ENCODE measurements around the gene PLA2G4E.

Gene PLA2G4E

GRCh38 chr15:41940441-41940857, 80.4 kb downstream of the PLA2G4E start:
- H3K4me3 ChIP-seq (ENCODE audit: low read depth, low read length), result no peak overlapping the region
- no peak for TF ChIP-seq CTCF (IDR thresholded peaks at IDR 0.05; ENCODE audit: low read depth, low read length)

- no peak for TF ChIP-seq CTCF (IDR thresholded peaks at IDR 0.05; ENCODE audit: low read depth, low read length)
- H3K4me3 ChIP-seq (ENCODE audit: low read depth, low read length), result no peak overlapping the region
Observed at GRCh38 chr15:41939986-41940385, 80.9 kb downstream of the PLA2G4E start.

- TF ChIP-seq CTCF (IDR thresholded peaks at IDR 0.05; ENCODE audit: low read depth, low read length), result no peak
- H3K4me3 ChIP-seq (ENCODE audit: low read depth, low read length), result no peak overlapping the region
Observed at GRCh38 chr15:41937568-41937923, 83.3 kb downstream of the PLA2G4E start.

GRCh38 chr15:41936649-41937567, 83.9 kb downstream of the PLA2G4E start:
- no peak for TF ChIP-seq CTCF (IDR thresholded peaks at IDR 0.05; ENCODE audit: low read depth, low read length)

GRCh38 chr15:41936155-41936554, 84.7 kb downstream of the PLA2G4E start:
- no peak overlapping the region for H3K4me3 ChIP-seq (ENCODE audit: low read depth, low read length)

More at GRCh38 chr15:41936649-41937567, 83.9 kb downstream of the PLA2G4E start:
- no peak overlapping the region for H3K4me3 ChIP-seq (ENCODE audit: low read depth, low read length)

GRCh38 chr15:41935566-41936020, 85.2 kb downstream of the PLA2G4E start:
- no peak overlapping the region for H3K4me3 ChIP-seq (ENCODE audit: low read depth, low read length)
- no peak for TF ChIP-seq CTCF (IDR thresholded peaks at IDR 0.05; ENCODE audit: low read depth, low read length)

More at GRCh38 chr15:41936155-41936554, 84.7 kb downstream of the PLA2G4E start:
- no peak for TF ChIP-seq CTCF (IDR thresholded peaks at IDR 0.05; ENCODE audit: low read depth, low read length)

GRCh38 chr15:41934843-41935242, 86.0 kb downstream of the PLA2G4E start:
- no peak overlapping the region for H3K4me3 ChIP-seq (ENCODE audit: low read depth, low read length)

More at GRCh38 chr15:41934843-41935242, 86.0 kb downstream of the PLA2G4E start:
- no peak for TF ChIP-seq CTCF (IDR thresholded peaks at IDR 0.05; ENCODE audit: low read depth, low read length)

All from WI38 (cell line).